H1 (cell line): ENCODE data around the gene BRD1. TPM values are rescaled to one million over a fixed set of nuclear protein-coding genes. Genes with fewer than 3 reads are reported as not detected.

Source experiments
- CTCF ChIA-PET: fragments of 300-600 bp; sonication (Branson Sonifier 250); formaldehyde crosslinking; loops from one replicate; lab custom pipeline; 2021; ENCODE audit not compliant: partially characterized antibody; lab: Charles Lee
- POLR2A ChIA-PET: fragments of 300-600 bp; sonication (Branson Sonifier 250); formaldehyde crosslinking; loops from one replicate; lab custom pipeline; 2021; ENCODE audit warnings: inconsistent platforms; ENCODE audit not compliant: partially characterized antibody; lab: Charles Lee
- DNase-seq, 2 experiments: peaks; one replicate each; pipeline versions ENCODE4 v3.0.0 to v3.0.0-alpha.2; 2010 to 2022; ENCODE audit warnings: low spot score in 2 of 2, low read depth in 1 of 2, mixed read lengths in 1 of 2
- FAIRE-seq: peaks from 2 replicates; lab custom pipeline; 2011; peaks lifted over from hg19 to GRCh38; lab: Jason Lieb, UNC
- H2AFZ ChIP-seq: 2 replicates; pipeline ENCODE4 v1.8.1; 2012; ENCODE audit warnings: low read length, inconsistent platforms
- H2AK5ac ChIP-seq: 2 replicates; pipeline ENCODE4 v1.6.1; 2013; ENCODE audit warnings: low read depth, low read length
- H2BK120ac ChIP-seq: replicated peaks from 2 replicates; pipeline ENCODE3; 2013; ENCODE audit warnings: low read depth, low read length, inconsistent platforms
- H2BK12ac ChIP-seq: 2 replicates; pipeline ENCODE4 v1.6.1; 2013; ENCODE audit warnings: low read depth, low read length
- H2BK15ac ChIP-seq: 2 replicates; pipeline ENCODE4 v1.6.1; 2013; ENCODE audit warnings: low read length
- H2BK20ac ChIP-seq: 2 replicates; pipeline ENCODE4 v1.6.1; 2013; ENCODE audit warnings: low read length
- H2BK5ac ChIP-seq: 2 replicates; pipeline ENCODE4 v1.6.1; 2013; ENCODE audit warnings: low read depth, low read length
- H3K14ac ChIP-seq: 2 replicates; pipeline ENCODE4 v1.6.1; 2013; ENCODE audit warnings: inconsistent platforms; ENCODE audit not compliant: insufficient read length
- H3K18ac ChIP-seq: 2 replicates; pipeline ENCODE4 v1.6.1; 2013; ENCODE audit warnings: low read length; ENCODE audit errors: extremely low read depth
- H3K23ac ChIP-seq: 2 replicates; pipeline ENCODE4 v1.6.1; 2013; ENCODE audit warnings: inconsistent platforms; ENCODE audit not compliant: insufficient read length
- H3K23me2 ChIP-seq: 2 replicates; pipeline ENCODE4 v1.6.1; 2013; ENCODE audit warnings: low read depth, low read length
- H3K27ac ChIP-seq: 2 replicates; pipeline ENCODE4 v1.6.1; 2011; ENCODE audit warnings: low read depth, low read length, inconsistent platforms
- H3K27me3 ChIP-seq, 4 experiments: replicated peaks in 1 of 4; 1 replicate in 1 of 4; 2 replicates in 3 of 4; pipeline versions ENCODE4 v1.6.1 to v1.8.1; 2011 to 2013; ENCODE audit warnings: low read length in 3 of 4, mild to moderate bottlenecking in 3 of 4, inconsistent platforms in 2 of 4, mixed read lengths in 2 of 4, moderate library complexity in 1 of 4; ENCODE audit not compliant: control insufficient read depth in 3 of 4, insufficient read depth in 3 of 4; ENCODE audit errors: extremely low read depth in 1 of 4
- H3K36me3 ChIP-seq, 4 experiments: 2 replicates each; pipeline versions ENCODE4 v1.6.1 to v1.8.1; 2011 to 2013; ENCODE audit warnings: mild to moderate bottlenecking in 4 of 4, low read length in 3 of 4, moderate library complexity in 2 of 4, control low read depth in 1 of 4, inconsistent platforms in 1 of 4; ENCODE audit not compliant: insufficient read depth in 4 of 4, control insufficient read depth in 2 of 4
- H3K4ac ChIP-seq: replicated peaks from 2 replicates; pipeline ENCODE3; 2013; ENCODE audit warnings: low read length, low read depth, mixed read lengths, inconsistent platforms; ENCODE audit not compliant: insufficient read length
- H3K4me1 ChIP-seq, 4 experiments: replicated peaks in 1 of 4; 1 replicate in 1 of 4; 2 replicates in 3 of 4; pipeline versions ENCODE4 v1.6.1 to v1.8.1; 2011 to 2013; ENCODE audit warnings: low read length in 3 of 4, inconsistent platforms in 2 of 4, mixed read lengths in 1 of 4; ENCODE audit not compliant: insufficient read depth in 4 of 4, control insufficient read depth in 3 of 4
- H3K4me2 ChIP-seq, 2 experiments: 2 replicates each; pipeline versions ENCODE4 v1.6.1 to v1.8.1; 2011 to 2013; ENCODE audit warnings: low read depth in 2 of 2, low read length in 2 of 2, control low read depth in 1 of 2, inconsistent platforms in 1 of 2, mild to moderate bottlenecking in 1 of 2; ENCODE audit not compliant: insufficient read depth in 1 of 2
- H3K4me3 ChIP-seq, 4 experiments: fragments of 200-600, 300-600 bp in 1 of 4; sonication (generic), shearing (Covaris generic), sonication (Bioruptor Twin) in 1 of 4; 2 replicates each; pipeline versions ENCODE4 v1.5.1 to v1.8.1; 2011 to 2016; ENCODE audit warnings: low read length in 4 of 4, low read depth in 3 of 4, control low read depth in 2 of 4, inconsistent platforms in 2 of 4, mild to moderate bottlenecking in 2 of 4, mixed read lengths in 1 of 4, moderate library complexity in 1 of 4; ENCODE audit not compliant: insufficient read depth in 2 of 4; ENCODE audit errors: extremely low read depth in 1 of 4
- H3K56ac ChIP-seq: replicated peaks from 2 replicates; pipeline ENCODE3; 2013; ENCODE audit warnings: low read depth, mild to moderate bottlenecking, mixed read lengths, low read length, inconsistent platforms; ENCODE audit not compliant: insufficient read length
- H3K79me1 ChIP-seq: 2 replicates; pipeline ENCODE4 v1.6.1; 2013; ENCODE audit warnings: low read depth, low read length, control low read depth
- H3K79me2 ChIP-seq, 2 experiments: 2 replicates each; pipeline versions ENCODE4 v1.6.1 to v1.8.1; 2012 to 2013; ENCODE audit warnings: low read length in 2 of 2, mild to moderate bottlenecking in 2 of 2, inconsistent platforms in 1 of 2; ENCODE audit not compliant: insufficient read depth in 2 of 2, control insufficient read depth in 1 of 2
- H3K9ac ChIP-seq, 4 experiments: replicated peaks in 1 of 4; 1 replicate in 1 of 4; 2 replicates in 3 of 4; pipeline versions ENCODE4 v1.6.1 to v1.8.1; 2011 to 2013; ENCODE audit warnings: low read depth in 3 of 4, low read length in 3 of 4, control low read depth in 2 of 4, mild to moderate bottlenecking in 2 of 4, moderate library complexity in 2 of 4, inconsistent platforms in 1 of 4; ENCODE audit errors: extremely low read depth in 1 of 4
- H3K9me3 ChIP-seq, 2 experiments: 2 replicates each; pipeline versions ENCODE4 v1.6.1 to v1.8.1; 2012 to 2013; ENCODE audit warnings: mild to moderate bottlenecking in 2 of 2, moderate library complexity in 2 of 2, control low read depth in 1 of 2, inconsistent platforms in 1 of 2, low read depth in 1 of 2, low read length in 1 of 2, mixed read lengths in 1 of 2; ENCODE audit not compliant: insufficient read depth in 2 of 2
- H4K20me1 ChIP-seq, 2 experiments: replicated peaks in 1 of 2; 2 replicates each; pipeline versions ENCODE3 to v1.8.1; 2011 to 2013; ENCODE audit warnings: inconsistent platforms in 2 of 2, low read length in 2 of 2, mild to moderate bottlenecking in 1 of 2; ENCODE audit not compliant: insufficient read depth in 2 of 2, control insufficient read depth in 1 of 2
- H4K5ac ChIP-seq: 2 replicates; pipeline ENCODE4 v1.6.1; 2013; ENCODE audit warnings: low read length, low read depth, mixed read lengths, inconsistent platforms; ENCODE audit not compliant: insufficient read length
- H4K8ac ChIP-seq: 2 replicates; pipeline ENCODE4 v1.8.0; 2013; ENCODE audit warnings: mild to moderate bottlenecking, moderate library complexity, low read length, inconsistent platforms; ENCODE audit not compliant: insufficient read depth; ENCODE audit errors: extremely low read depth
- H4K91ac ChIP-seq: replicated peaks from 2 replicates; pipeline ENCODE3; 2013; ENCODE audit warnings: low read length, mixed read lengths, inconsistent platforms; ENCODE audit not compliant: insufficient read length
- EP300 ChIP-seq, 2 experiments: IDR thresholded peaks; 1 replicate in 1 of 2; 2 replicates in 1 of 2; pipeline ENCODE4 v1.6.1; 2011 to 2012; ENCODE audit warnings: low read depth in 2 of 2, low read length in 2 of 2, mild to moderate bottlenecking in 2 of 2, borderline replicate concordance in 1 of 2, inconsistent platforms in 1 of 2, moderate library complexity in 1 of 2
- FOSL1 ChIP-seq: IDR thresholded peaks from 2 replicates; pipeline ENCODE4 v1.6.1; 2011; ENCODE audit warnings: mild to moderate bottlenecking, low read depth, low read length, moderate library complexity; ENCODE audit not compliant: insufficient read depth
- GABPA ChIP-seq: IDR thresholded peaks from 2 replicates; pipeline ENCODE4 v1.6.1; 2011; ENCODE audit warnings: mild to moderate bottlenecking, low read length, moderate library complexity, borderline replicate concordance; ENCODE audit not compliant: insufficient read depth
- HDAC2 ChIP-seq, 2 experiments: fragments of 300-600 bp in 1 of 2; sonication (generic) in 1 of 2; IDR thresholded peaks; 2 replicates each; pipeline ENCODE4 v1.6.1; 2011 to 2012; ENCODE audit warnings: low read depth in 2 of 2, low read length in 2 of 2, mild to moderate bottlenecking in 2 of 2, moderate library complexity in 2 of 2, borderline replicate concordance in 1 of 2, inconsistent platforms in 1 of 2
- HDAC6 ChIP-seq: IDR thresholded peaks from one replicate; pipeline ENCODE4 v1.7.1; 2012; ENCODE audit warnings: low read depth, mild to moderate bottlenecking, inconsistent platforms, low read length, moderate library complexity
- KDM1A ChIP-seq: fragments of 200-600, 300-600 bp; sonication (generic); IDR thresholded peaks from 2 replicates; pipeline ENCODE4 v1.7.1; 2016; ENCODE audit warnings: mild to moderate bottlenecking, low read length, borderline replicate concordance
- KDM4A ChIP-seq: IDR thresholded peaks from one replicate; pipeline ENCODE4 v1.7.1; 2012; ENCODE audit warnings: low read depth, mild to moderate bottlenecking, moderate library complexity, low read length, inconsistent platforms; ENCODE audit not compliant: severe bottlenecking
- SAP30 ChIP-seq: fragments of 300-600 bp; sonication (generic); IDR thresholded peaks from 2 replicates; pipeline ENCODE4 v1.7.1; 2012; ENCODE audit warnings: low read length, moderate library complexity, mild to moderate bottlenecking, inconsistent platforms; ENCODE audit not compliant: insufficient read depth, insufficient replicate concordance
- SIN3A ChIP-seq, 2 experiments: IDR thresholded peaks in 1 of 2; conservative IDR thresholded peaks in 1 of 2; 2 replicates each; pipeline ENCODE4 v1.6.1; 2011 to 2012; ENCODE audit warnings: low read length in 2 of 2, improper control_type of control experiment in 1 of 2, low read depth in 1 of 2, mild to moderate bottlenecking in 1 of 2
- SIX5 ChIP-seq: IDR thresholded peaks from 2 replicates; pipeline ENCODE4 v1.6.1; 2011; ENCODE audit warnings: mild to moderate bottlenecking, low read depth, low read length
- TBP ChIP-seq: IDR thresholded peaks from 2 replicates; pipeline ENCODE4 v1.6.1; 2011; ENCODE audit warnings: low read depth, low read length, improper control_type of control experiment
- WGBS, 2 experiments: shearing (Covaris generic) in 1 of 2; methylation state at CpG; one replicate each; pipeline versions ENCODE4 v1.1.6 to v1.1.7; 2013 to 2015; ENCODE audit warnings: low lambda C conversion rate in 2 of 2, mixed read lengths in 2 of 2, inconsistent platforms in 1 of 2, low coverage in 1 of 2, missing lambda C conversion rate in 1 of 2; ENCODE audit not compliant: insufficient replicate concordance in 2 of 2, insufficient coverage in 1 of 2, insufficient read length in 1 of 2; ENCODE audit errors: extremely low coverage in 1 of 2, missing lambda C conversion rate in 1 of 2; 5-methylcytosine and 5-hydroxymethylcytosine counted together
- polyA plus RNA-seq, 7 experiments: library from polyadenylated mRNA; depleted of rRNA in 3 of 7; stranded (reverse) in 5 of 7; unstranded in 2 of 7; fragments of >200 nt in 5 of 7; fragments of 200-250 nt in 2 of 7; gene quantifications; 1 replicate in 5 of 7; 2 replicates in 1 of 7; 4 replicates in 1 of 7; pipeline versions ENCODE4 v1.2.1 to v1.2.3, GENCODE V29; 2011 to 2013; ENCODE audit warnings: missing spikeins in 2 of 7, mixed read lengths in 2 of 7
- total RNA-seq: library from RNA; stranded (reverse); fragmentation: NEBNext Ultra II Directional; extraction: Animal tissue kit (Norgen Biotek cat#: 25700); gene quantifications from 2 replicates; pipeline ENCODE4 v1.2.1, GENCODE V29; 2021

The BRD1 gene
- total and polyA plus RNA-seq, 2 of the 8 experiments (the other 6 are each of a cell fraction or from before 2014, with no cell fraction given) = 6.8 to 34.0 TPM

- Histone ChIP-seq H3K27me3 (no peaks in the 10 kb centered on the region), H3K4me1 (no peaks in the 10 kb centered on the region; a peak in 3 of 7 replicates), H3K36me3 (peaks cover 0 to 38% (median 17%) of the 10 kb centered on the region in 4 experiments; a peak in 6 of 8 replicates), H3K23ac (no peak overlapping the region), H2BK5ac (peak overlapping the region; percentile 49; the same call in 1 of the 2 replicates), H4K8ac (no peak overlapping the region; the same call in 1 of the 2 replicates), H3K9ac (no peak overlapping the region; a peak in 1 of 7 replicates), H3K9me3 (no peaks in the 10 kb centered on the region), H3K56ac (no peak overlapping the region), H2AFZ (no peak overlapping the region), H3K23me2 (no peaks in the 10 kb centered on the region), H2BK15ac (no peak overlapping the region), H2BK120ac (no peak overlapping the region), H4K5ac (no peak overlapping the region), H3K79me2 (peaks cover 4 to 70% of the 10 kb centered on the region in 2 experiments; a peak in 2 of 4 replicates), H4K91ac (no peak overlapping the region), H2BK12ac (no peak overlapping the region), H2AK5ac (no peak overlapping the region), H3K27ac (no peak overlapping the region), H2BK20ac (no peak overlapping the region), H3K14ac (no peak overlapping the region), H3K4me2 (no peak overlapping the region), H3K4me3 (no peak overlapping the region), H3K18ac (no peak overlapping the region), H3K79me1 (peaks cover 27% of the 10 kb centered on the region), H4K20me1 (peaks cover 12 to 33% of the 10 kb centered on the region in 2 experiments), H3K4ac (no peak overlapping the region)
- CTCF ChIA-PET = no interaction called here
- FAIRE-seq (no peak), DNase-seq (no peak)
- WGBS, 2 experiments = 92% methylated on average over 26 of the region's 29 CpGs; no CpG with 5 or more reads in 1 of the 2 experiments
- POLR2A ChIA-PET = interaction anchor here (1.0 kb wide), 1 partner anchor 15 kb away, joined by 3 read pairs; no protein-coding TSS in a partner anchor
- TF ChIP-seq GABPA (no peak), FOSL1 (no peak), KDM4A (no peak), KDM1A (no peak), HDAC2 (IDR thresholded peaks at IDR 0.05; ENCODE audit: borderline replicate concordance in 1 of 2, low read depth in 2 of 2, low read length in 2 of 2) (no peak), SIX5 (no peak), EP300 (IDR thresholded peaks at IDR 0.05; ENCODE audit: borderline replicate concordance in 1 of 2, low read depth in 2 of 2, low read length in 2 of 2) (no peak), SAP30 (no peak), HDAC6 (no peak), TBP (no peak), SIN3A (conservative IDR thresholded peaks at IDR 0.05 in 1 of 2, IDR thresholded peaks at IDR 0.05 in 1 of 2; ENCODE audit: low read depth in 1 of 2, low read length in 2 of 2) (no peak)
These were observed 44.5 kb downstream of the BRD1 start for GRCh38 chr22:49783036-49783746.
